Activated T-cell treated with anti-CD3 and anti-CD28 coated beads, Interleukin-2, amount 50 U/mL, for 24 hours (primary cell): ENCODE data around the gene RNF207.

Source experiments
- DNase-seq: peaks from one replicate; pipeline ENCODE4 v3.0.0-alpha.2; 2020
- H3K27ac Mint-ChIP-seq: 2 replicates; pipeline ENCODE4 v1.8.0; 2020; ENCODE audit warnings: mild to moderate bottlenecking, mixed read lengths
- H3K27me3 Mint-ChIP-seq: 2 replicates; pipeline ENCODE4 v1.8.0; 2020; ENCODE audit warnings: mixed read lengths
- H3K36me3 Mint-ChIP-seq: 2 replicates; pipeline ENCODE4 v1.8.0; 2020; ENCODE audit warnings: low read depth, mixed read lengths
- H3K4me1 Mint-ChIP-seq: 2 replicates; pipeline ENCODE4 v1.8.0; 2020; ENCODE audit warnings: low read depth, mixed read lengths
- H3K4me3 Mint-ChIP-seq: 2 replicates; pipeline ENCODE4 v1.8.0; 2020; ENCODE audit warnings: mild to moderate bottlenecking, moderate library complexity, mixed read lengths
- H3K9me3 Mint-ChIP-seq: 2 replicates; pipeline ENCODE4 v1.8.0; 2020; ENCODE audit warnings: mixed read lengths

RNF207 gene

GRCh38 chr1:6241887-6242740 lies 36.2 kb downstream of the RNF207 start:
- no peaks in the 10 kb centered on the region for H3K9me3 Mint-ChIP-seq
- peaks cover 63% of the 10 kb centered on the region for H3K27me3 Mint-ChIP-seq
- no peak for DNase-seq
- H3K27ac Mint-ChIP-seq = no peak overlapping the region
- H3K4me3 Mint-ChIP-seq = no peak overlapping the region
- H3K36me3 Mint-ChIP-seq = no peaks in the 10 kb centered on the region
- H3K4me1 Mint-ChIP-seq = peaks cover 12% of the 10 kb centered on the region

- no peak overlapping the region for H3K4me3 Mint-ChIP-seq
- H3K27ac Mint-ChIP-seq = no peak overlapping the region
- peaks cover 12% of the 10 kb centered on the region for H3K4me1 Mint-ChIP-seq
- H3K9me3 Mint-ChIP-seq = no peaks in the 10 kb centered on the region
- H3K36me3 Mint-ChIP-seq = no peaks in the 10 kb centered on the region
- peaks cover 75% of the 10 kb centered on the region for H3K27me3 Mint-ChIP-seq
- DNase-seq = no peak
Observed at GRCh38 chr1:6243053-6243834, 37.3 kb downstream of the RNF207 start.

DNA sequence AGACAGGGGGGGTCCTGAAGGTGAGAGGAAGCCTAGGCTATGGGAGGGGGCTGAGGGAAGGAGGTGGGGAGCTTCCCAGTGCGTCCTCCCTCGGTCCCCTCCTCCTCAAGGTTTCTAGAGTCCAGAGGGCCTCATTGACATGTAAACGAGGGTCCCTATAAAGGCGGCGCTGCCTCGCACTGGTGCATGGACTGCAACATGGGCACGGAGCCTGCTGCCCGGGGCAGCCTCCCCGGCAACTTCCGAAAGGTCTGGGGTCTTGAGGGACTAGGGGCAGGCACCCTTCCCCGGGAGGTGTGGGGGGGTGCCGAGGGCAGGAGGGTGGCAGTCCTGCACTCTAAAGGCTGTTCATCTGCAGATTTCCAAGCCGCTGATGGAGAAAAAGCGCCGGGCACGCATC lies 38.1 kb downstream of the RNF207 start, which contains the start of gene HES3:
Gene HES3, plus strand, starts transcription at position 187 of the 400 bp plus-strand sequence. Its CDS starts 187 bp downstream, at position 374.
- Mint-ChIP-seq H3K27me3 (peaks cover 78% of the 10 kb centered on the region), H3K4me3 (no peak within 1 kb of the TSS), H3K27ac (no peak within 1 kb of the TSS), H3K4me1 (peaks cover 12% of the 10 kb centered on the region), H3K9me3 (no peaks in the 10 kb centered on the region), H3K36me3 (no peaks in the 10 kb centered on the region)
- DNase-seq = no peak

DNA sequence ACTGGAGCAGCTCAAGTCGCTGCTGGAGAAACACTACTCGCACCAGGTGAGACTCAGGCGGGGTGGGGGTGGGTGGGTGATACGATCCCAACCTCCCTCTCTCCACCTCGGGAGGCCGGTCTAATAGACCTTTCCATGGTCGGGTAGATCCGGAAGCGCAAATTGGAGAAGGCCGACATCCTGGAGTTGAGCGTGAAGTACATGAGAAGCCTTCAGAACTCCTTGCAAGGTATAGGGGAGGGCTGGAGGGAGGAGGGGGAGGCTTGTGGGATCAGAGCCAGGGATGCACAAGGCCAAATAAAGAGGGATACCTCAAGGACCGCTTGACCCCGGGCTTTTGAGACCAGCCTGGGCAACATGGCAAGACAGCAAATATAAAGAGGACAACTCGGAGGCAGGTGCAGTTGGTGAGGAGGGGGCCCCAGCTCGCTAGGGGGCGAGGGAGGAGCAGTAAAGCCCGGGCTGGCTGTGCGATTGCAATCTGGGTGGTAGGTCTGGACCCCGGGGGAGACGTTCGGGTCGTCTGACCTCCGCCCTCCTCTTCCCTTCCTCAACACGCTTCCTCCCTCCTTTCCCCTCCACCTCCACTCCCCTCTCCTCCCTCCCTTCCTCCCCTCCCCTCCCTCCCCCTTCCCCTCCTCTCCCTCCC lies 38.6 kb downstream of the RNF207 start:
- Mint-ChIP-seq H3K27ac (no peak overlapping the region), H3K9me3 (no peaks in the 10 kb centered on the region), H3K36me3 (no peaks in the 10 kb centered on the region), H3K27me3 (peaks cover 74% of the 10 kb centered on the region), H3K4me3 (no peak overlapping the region), H3K4me1 (peaks cover 12% of the 10 kb centered on the region)
- DNase-seq = no peak

DNA sequence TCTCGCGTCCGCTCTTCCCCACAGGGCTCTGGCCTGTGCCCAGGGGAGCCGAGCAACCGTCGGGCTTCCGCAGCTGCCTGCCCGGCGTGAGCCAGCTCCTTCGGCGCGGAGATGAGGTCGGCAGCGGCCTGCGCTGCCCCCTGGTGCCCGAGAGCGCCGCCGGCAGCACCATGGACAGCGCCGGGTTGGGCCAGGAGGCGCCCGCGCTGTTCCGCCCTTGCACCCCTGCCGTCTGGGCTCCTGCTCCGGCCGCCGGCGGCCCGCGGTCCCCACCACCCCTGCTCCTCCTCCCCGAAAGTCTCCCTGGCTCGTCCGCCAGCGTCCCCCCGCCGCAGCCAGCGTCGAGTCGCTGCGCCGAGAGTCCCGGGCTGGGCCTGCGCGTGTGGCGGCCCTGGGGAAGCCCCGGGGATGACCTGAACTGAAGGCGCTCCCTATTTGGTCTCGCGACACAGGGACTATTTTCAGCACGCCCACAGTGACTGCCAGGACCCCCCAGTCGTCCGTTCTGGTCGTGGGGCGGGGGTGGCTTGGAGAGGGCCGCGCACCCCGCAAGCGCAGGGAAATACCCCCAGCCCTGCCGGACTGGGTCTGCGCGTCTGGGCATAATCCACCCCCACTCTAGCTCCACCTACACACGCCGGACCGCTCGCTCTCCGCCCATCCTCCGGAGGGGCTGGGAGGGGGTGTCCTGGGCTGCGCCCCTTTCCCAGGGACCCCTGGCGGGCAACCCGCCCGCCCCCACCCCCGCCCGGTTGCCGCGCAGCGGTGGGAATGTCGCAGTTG lies 39.4 kb downstream of the RNF207 start:
- Mint-ChIP-seq H3K27ac (no peak overlapping the region), H3K27me3 (peaks cover 70% of the 10 kb centered on the region), H3K9me3 (no peaks in the 10 kb centered on the region), H3K4me1 (peaks cover 15% of the 10 kb centered on the region), H3K4me3 (no peak overlapping the region), H3K36me3 (no peaks in the 10 kb centered on the region)
- peak; percentile 87 for DNase-seq

GRCh38 chr1:6245869-6246496 lies 40.1 kb downstream of the RNF207 start:
- H3K27ac Mint-ChIP-seq = no peak overlapping the region
- no peaks in the 10 kb centered on the region for H3K36me3 Mint-ChIP-seq
- H3K4me1 Mint-ChIP-seq = peaks cover 15% of the 10 kb centered on the region
- DNase-seq = peak; percentile 67
- no peaks in the 10 kb centered on the region for H3K9me3 Mint-ChIP-seq
- peaks cover 72% of the 10 kb centered on the region for H3K27me3 Mint-ChIP-seq
- H3K4me3 Mint-ChIP-seq = no peak overlapping the region

- DNase-seq = peak; percentile 88
- peak overlapping the region; percentile 79 for H3K27ac Mint-ChIP-seq
- peaks cover 10% of the 10 kb centered on the region for H3K4me1 Mint-ChIP-seq
- H3K36me3 Mint-ChIP-seq = no peaks in the 10 kb centered on the region
- no peaks in the 10 kb centered on the region for H3K9me3 Mint-ChIP-seq
- H3K4me3 Mint-ChIP-seq = peak overlapping the region; percentile 49
- peaks cover 72% of the 10 kb centered on the region for H3K27me3 Mint-ChIP-seq
Observed at GRCh38 chr1:6246497-6247467, 40.9 kb downstream of the RNF207 start.

- H3K9me3 Mint-ChIP-seq = no peaks in the 10 kb centered on the region
- peaks cover 10% of the 10 kb centered on the region for H3K4me1 Mint-ChIP-seq
- peaks cover 75% of the 10 kb centered on the region for H3K27me3 Mint-ChIP-seq
- no peak overlapping the region for H3K27ac Mint-ChIP-seq
- DNase-seq = no peak
- no peaks in the 10 kb centered on the region for H3K36me3 Mint-ChIP-seq
- H3K4me3 Mint-ChIP-seq = no peak overlapping the region
Observed at GRCh38 chr1:6247651-6248050, 41.7 kb downstream of the RNF207 start.

GRCh38 chr1:6248161-6248776 lies 42.4 kb downstream of the RNF207 start:
- Mint-ChIP-seq H3K36me3 (no peaks in the 10 kb centered on the region), H3K27me3 (peaks cover 69% of the 10 kb centered on the region), H3K4me1 (peaks cover 10% of the 10 kb centered on the region)

GRCh38 chr1:6248932-6249738 lies 43.2 kb downstream of the RNF207 start:
- DNase-seq = no peak
- no peaks in the 10 kb centered on the region for H3K36me3 Mint-ChIP-seq
- H3K4me1 Mint-ChIP-seq = peaks cover 10% of the 10 kb centered on the region
- H3K9me3 Mint-ChIP-seq = no peaks in the 10 kb centered on the region
- H3K4me3 Mint-ChIP-seq = no peak overlapping the region
- peaks cover 60% of the 10 kb centered on the region for H3K27me3 Mint-ChIP-seq
- H3K27ac Mint-ChIP-seq = no peak overlapping the region

More at GRCh38 chr1:6248161-6248776, 42.4 kb downstream of the RNF207 start:
- no peak for DNase-seq
- H3K9me3 Mint-ChIP-seq = no peaks in the 10 kb centered on the region
- no peak overlapping the region for H3K4me3 Mint-ChIP-seq
- H3K27ac Mint-ChIP-seq = no peak overlapping the region

- Mint-ChIP-seq H3K36me3 (no peaks in the 10 kb centered on the region), H3K27ac (no peak overlapping the region), H3K4me3 (no peak overlapping the region), H3K9me3 (no peaks in the 10 kb centered on the region), H3K4me1 (peaks cover 10% of the 10 kb centered on the region), H3K27me3 (peaks cover 54% of the 10 kb centered on the region)
- DNase-seq = no peak
Observed at GRCh38 chr1:6249739-6250689, 44.1 kb downstream of the RNF207 start.
